Measurements from ENCODE around the gene KAT14. TPM values are rescaled to one million over a fixed set of nuclear protein-coding genes. Genes with fewer than 3 reads are reported as not detected.
"Not testable (repeated sequence)": the region's sequence is repeated elsewhere in the genome, so short reads cannot be mapped to it uniquely, and the experiment has no call there.

Gene KAT14, protein sequence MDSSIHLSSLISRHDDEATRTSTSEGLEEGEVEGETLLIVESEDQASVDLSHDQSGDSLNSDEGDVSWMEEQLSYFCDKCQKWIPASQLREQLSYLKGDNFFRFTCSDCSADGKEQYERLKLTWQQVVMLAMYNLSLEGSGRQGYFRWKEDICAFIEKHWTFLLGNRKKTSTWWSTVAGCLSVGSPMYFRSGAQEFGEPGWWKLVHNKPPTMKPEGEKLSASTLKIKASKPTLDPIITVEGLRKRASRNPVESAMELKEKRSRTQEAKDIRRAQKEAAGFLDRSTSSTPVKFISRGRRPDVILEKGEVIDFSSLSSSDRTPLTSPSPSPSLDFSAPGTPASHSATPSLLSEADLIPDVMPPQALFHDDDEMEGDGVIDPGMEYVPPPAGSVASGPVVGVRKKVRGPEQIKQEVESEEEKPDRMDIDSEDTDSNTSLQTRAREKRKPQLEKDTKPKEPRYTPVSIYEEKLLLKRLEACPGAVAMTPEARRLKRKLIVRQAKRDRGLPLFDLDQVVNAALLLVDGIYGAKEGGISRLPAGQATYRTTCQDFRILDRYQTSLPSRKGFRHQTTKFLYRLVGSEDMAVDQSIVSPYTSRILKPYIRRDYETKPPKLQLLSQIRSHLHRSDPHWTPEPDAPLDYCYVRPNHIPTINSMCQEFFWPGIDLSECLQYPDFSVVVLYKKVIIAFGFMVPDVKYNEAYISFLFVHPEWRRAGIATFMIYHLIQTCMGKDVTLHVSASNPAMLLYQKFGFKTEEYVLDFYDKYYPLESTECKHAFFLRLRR
- total RNA-seq: 10 to 100 TPM; 13.2 to 22.0 (median 18.6) TPM

DNA sequence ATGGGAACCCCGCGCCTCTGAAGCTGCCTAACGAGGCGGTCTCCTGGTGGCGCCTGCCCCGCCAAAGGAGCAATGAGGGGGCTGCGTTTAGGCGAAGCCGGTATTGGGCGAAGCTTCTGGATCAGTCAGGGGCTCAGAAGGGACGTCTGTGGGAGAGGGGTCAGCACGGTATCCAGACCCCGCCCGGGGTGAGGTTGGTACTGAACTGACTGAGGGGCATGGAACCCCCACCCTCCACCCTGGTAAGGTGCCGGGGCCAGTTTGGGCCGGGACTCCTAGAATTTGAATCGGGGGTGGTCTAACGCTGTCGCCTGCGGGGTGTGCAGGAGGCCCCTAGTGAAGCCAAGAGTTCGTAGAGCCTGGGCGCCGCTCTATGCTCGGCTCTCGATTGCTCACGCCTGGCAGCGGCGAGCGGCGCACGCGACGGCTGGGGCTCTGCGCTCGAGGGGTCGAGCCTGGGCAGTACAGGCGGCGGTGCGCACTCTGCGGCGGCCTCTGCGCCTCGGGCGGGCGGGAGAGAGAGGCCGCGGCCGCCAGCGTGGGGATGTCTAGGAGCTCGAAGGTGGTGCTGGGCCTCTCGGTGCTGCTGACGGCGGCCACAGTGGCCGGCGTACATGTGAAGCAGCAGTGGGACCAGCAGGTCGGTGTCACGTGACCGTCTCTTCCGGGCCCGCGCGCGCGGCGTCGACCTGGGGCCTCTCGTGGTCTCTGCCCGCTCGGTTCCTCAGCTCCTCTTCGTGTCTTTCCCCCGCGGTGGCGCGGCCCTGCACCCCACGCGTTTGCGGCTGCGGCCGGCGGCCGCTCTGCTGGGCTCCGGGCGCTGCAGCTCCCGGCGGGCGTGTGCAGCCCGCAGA is at the start of gene KAT14, which contains the start of gene PET117:
KAT14 (plus strand) TSS at position 452 of the 854 bp plus-strand sequence. CDS start 4,798 bp downstream, outside the sequence.
PET117 (plus strand) TSS at position 452 of the 854 bp plus-strand sequence; CDS start at position 545, 93 bp downstream.
- Histone ChIP-seq H3K27me3 (no peaks in the 10 kb centered on the region), H3K36me3 (peaks cover 6% of the 10 kb centered on the region), H3K9me3 (no peaks in the 10 kb centered on the region), H3K27ac (peak within 1 kb of the TSS; percentile 90), H3K4me3 (peak within 1 kb of the TSS; percentile 85), H3K4me1 (peaks cover 36% of the 10 kb centered on the region)
- WGBS: under 1% methylated on average over 34 of the region's 87 CpGs
- TF ChIP-seq, protein P1, sequence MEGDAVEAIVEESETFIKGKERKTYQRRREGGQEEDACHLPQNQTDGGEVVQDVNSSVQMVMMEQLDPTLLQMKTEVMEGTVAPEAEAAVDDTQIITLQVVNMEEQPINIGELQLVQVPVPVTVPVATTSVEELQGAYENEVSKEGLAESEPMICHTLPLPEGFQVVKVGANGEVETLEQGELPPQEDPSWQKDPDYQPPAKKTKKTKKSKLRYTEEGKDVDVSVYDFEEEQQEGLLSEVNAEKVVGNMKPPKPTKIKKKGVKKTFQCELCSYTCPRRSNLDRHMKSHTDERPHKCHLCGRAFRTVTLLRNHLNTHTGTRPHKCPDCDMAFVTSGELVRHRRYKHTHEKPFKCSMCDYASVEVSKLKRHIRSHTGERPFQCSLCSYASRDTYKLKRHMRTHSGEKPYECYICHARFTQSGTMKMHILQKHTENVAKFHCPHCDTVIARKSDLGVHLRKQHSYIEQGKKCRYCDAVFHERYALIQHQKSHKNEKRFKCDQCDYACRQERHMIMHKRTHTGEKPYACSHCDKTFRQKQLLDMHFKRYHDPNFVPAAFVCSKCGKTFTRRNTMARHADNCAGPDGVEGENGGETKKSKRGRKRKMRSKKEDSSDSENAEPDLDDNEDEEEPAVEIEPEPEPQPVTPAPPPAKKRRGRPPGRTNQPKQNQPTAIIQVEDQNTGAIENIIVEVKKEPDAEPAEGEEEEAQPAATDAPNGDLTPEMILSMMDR (IDR thresholded peaks at IDR 0.05): no peak
- TF ChIP-seq POLR2A (IDR thresholded peaks at IDR 0.05) (peak in 1 of 2 donors; percentile 42), POLR2AphosphoS5 (IDR thresholded peaks at IDR 0.05) (peak in 1 of 3 donors; percentile 96), EP300 (IDR thresholded peaks at IDR 0.05) (no peak)
- DNase-seq (ENCODE audit: low spot score in 2 of 2): peak; percentile 88 to 90

DNA sequence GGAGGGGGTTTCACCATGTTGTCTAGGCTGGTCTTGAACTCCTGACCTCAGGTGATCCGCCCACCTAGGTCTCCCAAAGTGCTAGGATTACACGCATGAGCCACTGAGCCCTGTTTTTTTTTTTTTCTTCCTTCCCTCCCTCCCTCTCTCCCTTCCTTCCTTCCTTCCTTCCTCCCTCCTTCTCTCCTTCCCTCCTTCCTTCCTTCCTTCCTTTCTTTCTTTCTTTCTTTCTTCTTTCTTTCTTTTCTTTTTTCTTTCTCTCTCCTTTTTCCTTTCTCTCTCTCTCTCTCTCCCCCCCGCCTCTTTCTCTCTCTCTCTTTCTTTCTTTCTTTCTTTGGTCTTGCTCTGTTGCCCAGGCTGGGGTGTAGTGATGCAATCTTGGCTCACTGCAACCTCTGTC is 49.4 kb upstream of the KAT14 start:
- H3K27ac ChIP-seq; H3K27me3 ChIP-seq; H3K4me3 ChIP-seq; H3K36me3 ChIP-seq; H3K9me3 ChIP-seq; H3K4me1 ChIP-seq; DNase-seq (ENCODE audit: low spot score in 2 of 2): not testable (repeated sequence)
- 97% methylated on average over 3 of the region's 3 CpGs for WGBS

DNA sequence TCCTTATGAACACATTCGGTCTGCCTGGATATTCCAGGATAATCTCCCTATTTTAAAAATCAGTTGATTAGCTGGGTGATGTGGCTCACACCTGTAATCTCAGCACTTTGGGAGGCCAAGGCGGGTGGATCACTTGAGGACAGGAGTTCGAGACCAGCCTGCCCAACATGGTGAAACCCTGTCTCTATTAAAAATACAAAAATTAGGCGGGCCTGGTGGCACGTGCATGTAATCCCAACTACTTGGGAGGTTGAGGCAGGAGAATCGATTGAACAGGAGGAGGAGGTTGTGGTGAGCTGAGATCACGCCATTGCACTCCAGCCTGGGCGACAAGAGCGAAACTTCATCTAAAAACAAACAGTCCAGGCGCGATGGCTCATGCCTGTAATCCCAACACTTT is 48.8 kb upstream of the KAT14 start:
- not testable (repeated sequence) for H3K36me3 ChIP-seq; H3K9me3 ChIP-seq; H3K27ac ChIP-seq; DNase-seq (ENCODE audit: low spot score in 2 of 2); H3K27me3 ChIP-seq; H3K4me1 ChIP-seq; H3K4me3 ChIP-seq
- 96% methylated on average over 11 of the region's 11 CpGs for WGBS

DNA sequence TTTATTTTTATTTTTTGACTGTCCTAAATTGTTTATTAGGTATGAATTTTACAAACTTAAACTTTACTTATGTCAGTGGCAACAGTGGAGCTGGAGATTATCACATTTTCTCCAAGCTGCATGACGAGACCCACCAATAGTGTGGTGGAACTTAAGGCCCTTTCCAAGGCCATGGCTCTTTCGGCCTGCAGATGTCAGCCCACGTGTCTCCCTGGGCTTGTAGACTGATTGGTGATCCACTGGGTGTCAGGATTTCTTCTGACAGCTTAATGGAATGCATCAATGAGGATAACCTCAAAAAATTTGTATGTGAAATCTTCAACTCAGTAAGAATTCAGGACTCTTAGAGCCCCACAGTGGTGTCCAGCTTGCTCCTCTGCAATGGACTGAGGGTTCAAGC is 47.6 kb upstream of the KAT14 start:
- 47% methylated on average over 3 of the region's 3 CpGs for WGBS
- TF ChIP-seq, protein P1 (IDR thresholded peaks at IDR 0.05): no peak
- H3K27me3 ChIP-seq: no peaks in the 10 kb centered on the region
- no peak overlapping the region for H3K27ac ChIP-seq
- H3K9me3 ChIP-seq: no peaks in the 10 kb centered on the region
- H3K36me3 ChIP-seq: no peaks in the 10 kb centered on the region
- DNase-seq (ENCODE audit: low spot score in 2 of 2): no peak
- no peaks in the 10 kb centered on the region for H3K4me1 ChIP-seq
- H3K4me3 ChIP-seq: no peak overlapping the region

DNA sequence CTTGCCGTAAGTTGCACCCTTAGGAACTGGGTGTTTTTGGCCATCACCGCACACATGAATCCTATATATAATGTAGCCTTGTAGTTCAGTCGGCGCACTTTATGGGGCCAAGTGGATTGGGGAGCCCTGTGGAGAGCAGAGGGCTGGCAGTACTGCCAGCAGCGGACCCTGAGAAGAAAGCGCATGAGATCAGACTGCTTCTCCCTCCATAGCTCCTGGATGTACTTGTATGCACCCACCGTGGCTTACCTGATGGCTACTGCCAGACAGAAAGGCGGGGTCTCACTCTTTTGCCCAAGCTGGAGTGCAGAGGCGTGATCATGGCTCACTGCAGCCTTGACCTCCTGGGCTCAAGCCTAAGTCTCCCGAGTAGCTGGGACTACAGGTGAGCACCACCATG is 47.2 kb upstream of the KAT14 start:
- H3K4me1 ChIP-seq: no peaks in the 10 kb centered on the region
- H3K27ac ChIP-seq: no peak overlapping the region
- TF ChIP-seq POLR2AphosphoS5 (IDR thresholded peaks at IDR 0.05) (no peak), EP300 (IDR thresholded peaks at IDR 0.05) (no peak), POLR2A (IDR thresholded peaks at IDR 0.05) (no peak)
- TF ChIP-seq, protein P1 (IDR thresholded peaks at IDR 0.05): no peak
- WGBS: 94% methylated on average over 10 of the region's 10 CpGs
- no peak overlapping the region for H3K4me3 ChIP-seq
- no peak for DNase-seq (ENCODE audit: low spot score in 2 of 2)
- no peaks in the 10 kb centered on the region for H3K36me3 ChIP-seq
- no peaks in the 10 kb centered on the region for H3K27me3 ChIP-seq
- H3K9me3 ChIP-seq: no peaks in the 10 kb centered on the region
